ENCODE results near the gene MAVS.

MAVS gene

GRCh38 chr20:3922983-3923339 is 76.3 kb downstream of the MAVS start:
- peaks cover 14% of the 10 kb centered on the region; the same call in 1 of the 2 replicates for H3K79me2 ChIP-seq (ENCODE audit: insufficient read depth, low read length)
- peaks cover 18% of the 10 kb centered on the region for H4K20me1 ChIP-seq (ENCODE audit: low read depth, low read length)
- no peaks in the 10 kb centered on the region for H3K9me3 ChIP-seq (ENCODE audit: insufficient read depth, low read length)
- H3K4me3 ChIP-seq (ENCODE audit: insufficient read depth, low read length, poor library complexity, severe bottlenecking): no peak overlapping the region
- no peak overlapping the region for H3K27ac ChIP-seq (ENCODE audit: low read depth, low read length)
- no peak overlapping the region for H3K4me2 ChIP-seq (ENCODE audit: low read depth, low read length, poor library complexity, severe bottlenecking)
- no peaks in the 10 kb centered on the region for H3K9me2 ChIP-seq (replicated peaks; ENCODE audit: insufficient read depth, low read length)
- no peaks in the 10 kb centered on the region for H3K27me3 ChIP-seq (ENCODE audit: low read length)
- peaks cover 24% of the 10 kb centered on the region; the same call in 1 of the 2 replicates for H3K36me3 ChIP-seq (ENCODE audit: low read length)
- TF ChIP-seq CTCF (IDR thresholded peaks at IDR 0.05; ENCODE audit: insufficient read depth, low read length, poor library complexity, severe bottlenecking): no peak
- TF ChIP-seq EZH2phosphoT487 (conservative IDR thresholded peaks at IDR 0.05; ENCODE audit: low read length): no peak
- H2AFZ ChIP-seq (ENCODE audit: low read depth, low read length, severe bottlenecking): no peak overlapping the region
- H3K9ac ChIP-seq (ENCODE audit: low read length): no peak overlapping the region
- H3F3A ChIP-seq (ENCODE audit: insufficient read depth): peaks cover 21% of the 10 kb centered on the region

- TF ChIP-seq EZH2phosphoT487 (conservative IDR thresholded peaks at IDR 0.05; ENCODE audit: low read length): no peak
- no peak for TF ChIP-seq CTCF (IDR thresholded peaks at IDR 0.05; ENCODE audit: insufficient read depth, low read length, poor library complexity, severe bottlenecking)
- Histone ChIP-seq H3K27me3 (ENCODE audit: low read length) (no peaks in the 10 kb centered on the region), H3K9ac (ENCODE audit: low read length) (no peak overlapping the region), H4K20me1 (ENCODE audit: low read depth, low read length) (peaks cover 13% of the 10 kb centered on the region), H2AFZ (ENCODE audit: low read depth, low read length, severe bottlenecking) (no peak overlapping the region), H3K4me2 (ENCODE audit: low read depth, low read length, poor library complexity, severe bottlenecking) (no peak overlapping the region), H3K36me3 (ENCODE audit: low read length) (peaks cover 17% of the 10 kb centered on the region; the same call in 1 of the 2 replicates), H3K4me3 (ENCODE audit: insufficient read depth, low read length, poor library complexity, severe bottlenecking) (no peak overlapping the region), H3K27ac (ENCODE audit: low read depth, low read length) (no peak overlapping the region), H3K9me3 (ENCODE audit: insufficient read depth, low read length) (no peaks in the 10 kb centered on the region), H3K79me2 (ENCODE audit: insufficient read depth, low read length) (0 out of 2 replicates have a peak, but pooled peaks cover 6% of the 10 kb centered on the region), H3K9me2 (replicated peaks; ENCODE audit: insufficient read depth, low read length) (no peaks in the 10 kb centered on the region), H3F3A (ENCODE audit: insufficient read depth) (peaks cover 24% of the 10 kb centered on the region)
Observed at GRCh38 chr20:3923818-3924217, 77.2 kb downstream of the MAVS start.

GRCh38 chr20:3924304-3925112 is 77.9 kb downstream of the MAVS start:
- Histone ChIP-seq H3K27ac (ENCODE audit: low read depth, low read length) (no peak overlapping the region), H3K9me2 (replicated peaks; ENCODE audit: insufficient read depth, low read length) (no peaks in the 10 kb centered on the region), H3K27me3 (ENCODE audit: low read length) (no peaks in the 10 kb centered on the region), H3F3A (ENCODE audit: insufficient read depth) (peaks cover 30% of the 10 kb centered on the region), H2AFZ (ENCODE audit: low read depth, low read length, severe bottlenecking) (no peak overlapping the region), H3K36me3 (ENCODE audit: low read length) (peaks cover 13% of the 10 kb centered on the region; the same call in 1 of the 2 replicates), H4K20me1 (ENCODE audit: low read depth, low read length) (peaks cover 10% of the 10 kb centered on the region), H3K9ac (ENCODE audit: low read length) (no peak overlapping the region), H3K4me3 (ENCODE audit: insufficient read depth, low read length, poor library complexity, severe bottlenecking) (no peak overlapping the region), H3K79me2 (ENCODE audit: insufficient read depth, low read length) (0 out of 2 replicates have a peak, but pooled peaks cover under 1% of the 10 kb centered on the region), H3K9me3 (ENCODE audit: insufficient read depth, low read length) (no peaks in the 10 kb centered on the region), H3K4me2 (ENCODE audit: low read depth, low read length, poor library complexity, severe bottlenecking) (no peak overlapping the region)
- TF ChIP-seq EZH2phosphoT487 (conservative IDR thresholded peaks at IDR 0.05; ENCODE audit: low read length): no peak
- TF ChIP-seq CTCF (IDR thresholded peaks at IDR 0.05; ENCODE audit: insufficient read depth, low read length, poor library complexity, severe bottlenecking): no peak
